Activated CD4-positive, alpha-beta T cell treated with anti-CD3 and anti-CD28 coated beads, Interleukin-2, amount 50 U/mL, for 1 hour (primary cell): Measurements from ENCODE around the gene CNPY2.
"Not testable (repeated sequence)": the region's sequence is repeated elsewhere in the genome, so short reads cannot be mapped to it uniquely, and the experiment has no call there.

Source experiments
- DNase-seq: peaks from one replicate; pipeline ENCODE4 v3.0.0-alpha.2; 2020

Gene CNPY2

DNA sequence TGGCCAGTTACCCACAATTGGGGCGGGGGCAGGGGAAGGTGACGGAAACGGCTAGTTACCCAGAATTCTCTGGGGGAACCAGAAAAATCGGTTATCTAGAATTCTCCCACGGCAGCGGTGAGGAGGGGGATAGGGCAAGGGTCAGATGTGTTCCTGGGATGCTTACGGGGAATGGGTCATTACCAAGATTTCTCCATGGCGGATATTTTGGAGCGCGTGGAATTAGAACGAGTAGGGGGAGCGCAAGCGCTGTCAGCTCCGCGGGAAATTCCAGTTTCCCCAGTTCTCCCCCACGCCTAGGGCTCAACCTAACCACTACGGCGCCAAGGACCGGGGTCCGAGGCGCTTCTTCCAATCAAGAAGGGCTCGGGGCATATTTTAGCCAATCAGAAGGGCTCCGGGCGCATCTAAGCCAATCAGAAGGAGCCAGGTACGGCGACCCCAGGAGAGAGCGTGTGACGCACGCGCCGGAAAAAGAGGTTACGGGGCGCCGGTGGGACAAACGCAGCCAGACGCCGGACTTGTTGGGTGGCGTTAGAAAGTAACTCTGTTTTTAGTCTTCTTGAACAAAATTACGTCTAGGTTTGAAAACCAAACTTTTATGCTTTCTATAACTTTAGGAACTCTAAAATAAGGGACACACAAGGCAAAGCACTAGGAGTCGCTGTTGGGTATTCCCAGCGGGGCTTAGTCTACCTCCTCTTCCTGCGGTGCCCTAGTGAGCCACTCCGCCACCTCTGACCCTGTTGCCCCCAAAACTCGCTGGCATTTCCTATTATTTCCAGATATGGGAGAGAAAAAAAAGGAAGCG lies 18.1 kb upstream of the CNPY2 start, which contains the start of gene PAN2:
Gene PAN2 (minus strand): TSS at position 322 of the 811 bp plus-strand sequence. CDS start 906 bp downstream, outside the sequence.
- DNase-seq = peak; percentile 91

DNA sequence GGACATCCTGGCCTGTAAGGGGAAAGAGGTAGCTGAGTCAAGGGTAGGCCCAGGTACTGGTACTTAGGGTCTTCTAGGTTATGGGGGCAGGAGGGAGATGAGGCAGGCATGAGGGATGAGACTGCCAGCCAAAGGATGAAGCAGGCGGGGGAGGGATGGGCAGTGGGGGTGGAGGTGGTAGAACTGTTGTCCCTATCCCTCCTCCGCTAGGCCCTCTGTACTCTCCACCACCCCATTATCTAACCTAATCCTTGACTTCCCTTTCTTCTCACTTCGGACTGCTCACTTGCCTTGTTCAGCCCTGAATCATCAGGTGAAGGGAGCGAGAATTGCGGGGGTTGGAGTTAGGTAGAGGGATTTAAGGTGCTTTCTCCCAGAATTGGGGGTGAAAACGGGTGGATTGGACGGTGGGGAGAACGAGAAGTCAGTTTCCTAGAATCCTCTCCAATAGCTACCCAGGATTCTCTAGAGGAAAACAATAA lies 17.4 kb upstream of the CNPY2 start:
- DNase-seq = no peak

DNA sequence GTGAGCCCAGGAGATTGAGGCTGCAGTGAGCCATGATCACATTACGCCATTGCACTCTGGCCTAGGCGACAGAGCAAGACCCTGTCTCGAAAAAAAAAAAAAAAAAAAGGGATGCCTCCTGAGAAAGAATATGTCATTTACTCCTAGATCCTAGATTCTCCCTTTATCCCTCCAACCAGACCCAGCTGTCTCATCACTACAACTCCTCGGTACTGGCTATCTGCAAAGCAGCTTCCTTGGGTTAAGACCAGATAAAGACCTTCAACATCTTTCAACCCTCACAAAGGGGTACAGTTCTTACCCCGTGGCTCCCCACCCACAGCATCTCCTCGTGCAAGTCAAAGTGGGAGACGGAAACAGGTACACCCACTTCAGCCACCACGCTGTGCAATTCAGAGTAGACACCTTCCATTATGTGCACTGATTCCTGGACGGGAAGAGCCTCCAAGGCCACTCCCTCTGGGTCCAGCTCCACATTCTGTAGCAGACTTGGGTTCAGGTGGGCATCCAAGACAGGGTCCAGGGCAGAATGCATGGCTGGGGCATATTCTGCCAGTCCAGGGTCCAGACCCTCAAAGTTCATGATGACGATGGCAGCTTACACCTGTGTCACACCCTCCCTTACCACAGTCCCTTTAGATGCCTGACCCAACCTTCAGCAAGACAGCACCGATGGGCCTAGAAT lies 16.9 kb upstream of the CNPY2 start:
- DNase-seq = no peak

- DNase-seq = no peak
Measured at GRCh38 chr12:56330936-56331490, 15.2 kb upstream of the CNPY2 start.

GRCh38 chr12:56326533-56326932 lies 10.7 kb upstream of the CNPY2 start:
- DNase-seq = no peak

DNA sequence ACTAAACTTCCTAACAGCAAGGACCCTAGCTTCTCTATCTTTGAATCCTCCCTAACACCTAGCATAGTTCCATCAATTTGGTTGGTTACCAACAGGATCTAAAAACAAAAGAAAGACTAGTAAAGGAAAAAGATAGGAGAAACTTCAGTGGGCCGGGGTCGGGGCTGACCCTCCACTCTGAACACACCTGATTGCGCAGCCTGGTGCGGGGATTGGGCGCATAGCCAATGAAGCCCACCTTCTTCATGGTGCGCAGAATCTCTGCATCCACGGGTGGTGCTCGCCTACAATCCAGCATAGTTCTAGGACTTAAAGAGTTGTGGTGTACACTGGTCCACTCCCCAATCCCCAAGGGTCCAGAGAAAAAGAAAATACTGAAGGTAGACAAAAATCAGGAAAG lies 10.3 kb upstream of the CNPY2 start:
- DNase-seq = no peak

- DNase-seq = no peak
Measured at GRCh38 chr12:56324206-56324605, 8.4 kb upstream of the CNPY2 start.

DNA sequence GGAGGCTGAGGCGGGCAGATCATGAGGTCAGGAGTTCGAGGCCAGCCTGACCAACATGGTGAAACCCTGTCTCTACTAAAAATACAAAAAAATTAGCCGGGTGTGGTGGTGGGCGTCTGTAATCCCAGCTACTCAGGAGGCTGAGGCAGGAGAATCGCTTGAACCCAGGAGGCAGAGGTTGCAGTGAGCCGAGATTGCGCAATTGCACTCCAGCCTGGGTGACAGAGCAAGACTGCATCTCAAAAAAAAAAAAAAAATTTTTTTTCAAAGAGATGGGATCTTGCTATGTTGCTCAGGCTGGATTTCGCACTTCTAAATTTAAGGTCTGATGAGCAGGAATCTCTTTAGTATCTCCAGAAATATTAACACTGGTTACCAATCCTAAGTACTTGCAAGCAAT lies 5.8 kb upstream of the CNPY2 start:
- DNase-seq = not testable (repeated sequence)

DNA sequence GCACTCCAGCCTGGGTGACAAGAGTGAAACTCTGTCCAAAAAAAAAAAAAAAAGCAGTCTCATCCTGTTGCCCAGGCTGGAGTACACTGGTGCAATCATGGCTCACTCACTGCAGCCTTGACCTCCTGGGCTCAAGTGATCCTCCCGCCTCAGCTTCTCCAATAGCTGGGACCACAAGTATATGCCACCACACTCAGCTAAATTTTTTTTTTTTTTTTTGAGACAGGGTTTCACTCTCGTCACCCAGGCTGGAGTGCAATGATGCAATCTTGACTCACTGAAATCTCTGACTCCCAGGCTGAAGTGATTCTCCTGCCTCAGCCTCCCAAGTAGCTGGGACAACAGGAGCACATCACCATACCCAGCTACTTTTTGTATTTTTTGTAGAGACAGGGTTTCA lies 5.2 kb upstream of the CNPY2 start:
- DNase-seq = no peak

DNA sequence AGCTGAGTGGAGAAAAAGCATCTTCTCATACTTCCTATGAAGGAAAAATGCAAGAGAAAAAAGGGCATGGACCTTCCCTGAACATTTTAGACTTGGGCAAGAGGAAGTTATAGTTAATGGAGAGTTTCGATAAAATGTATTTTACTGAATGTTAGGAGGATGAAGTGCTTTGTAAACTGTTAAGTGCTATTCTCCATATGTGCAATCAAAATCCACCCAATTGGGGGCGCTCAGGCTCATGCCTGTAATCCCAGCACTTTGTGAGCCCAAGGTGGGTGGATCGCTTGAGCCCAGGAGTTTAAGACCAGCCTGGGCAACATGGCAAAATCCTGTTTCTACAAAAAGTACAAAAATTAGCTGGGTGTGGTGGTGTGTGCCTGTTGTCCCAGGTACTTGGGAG lies 1.9 kb upstream of the CNPY2 start:
- DNase-seq = no peak

DNA sequence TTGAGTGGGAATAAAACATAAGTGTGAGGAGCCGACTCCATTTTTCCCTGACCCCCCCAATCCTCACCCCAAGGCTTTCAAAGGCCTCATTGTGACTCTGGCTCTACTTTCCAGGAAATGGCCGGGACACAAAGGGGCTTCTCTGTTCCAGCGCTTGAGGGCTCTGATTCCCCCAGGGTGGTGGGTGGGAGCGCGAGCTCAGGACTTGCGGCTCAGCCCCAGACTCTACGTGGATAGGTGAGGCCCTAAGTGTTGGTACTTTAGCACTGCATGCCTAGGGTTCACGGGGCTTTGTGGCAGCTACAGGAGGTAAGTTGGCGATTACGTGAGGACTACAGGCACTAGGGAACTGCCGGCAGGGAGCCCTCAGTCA lies 553 bp downstream of the CNPY2 start:
- no peak for DNase-seq

DNA sequence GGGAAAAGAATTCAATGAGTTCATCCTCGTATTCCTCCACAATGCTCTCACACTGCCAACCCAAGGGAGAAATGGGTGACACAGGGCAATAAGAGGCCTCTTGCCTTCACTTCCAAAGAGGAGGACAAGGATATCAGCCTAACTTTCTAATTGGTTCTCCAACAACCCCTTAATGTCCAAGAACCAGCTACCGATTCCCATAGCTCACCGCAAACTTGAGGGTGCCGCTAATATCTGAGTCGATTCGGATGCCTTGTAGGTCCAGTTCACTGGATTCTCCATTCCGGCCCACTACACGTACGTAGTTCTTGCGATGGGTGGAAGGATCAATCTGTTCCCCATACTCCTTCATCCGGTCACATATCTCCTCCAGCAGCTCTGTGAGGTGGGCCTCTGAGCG lies 4.8 kb downstream of the CNPY2 start:
- DNase-seq = no peak

DNA sequence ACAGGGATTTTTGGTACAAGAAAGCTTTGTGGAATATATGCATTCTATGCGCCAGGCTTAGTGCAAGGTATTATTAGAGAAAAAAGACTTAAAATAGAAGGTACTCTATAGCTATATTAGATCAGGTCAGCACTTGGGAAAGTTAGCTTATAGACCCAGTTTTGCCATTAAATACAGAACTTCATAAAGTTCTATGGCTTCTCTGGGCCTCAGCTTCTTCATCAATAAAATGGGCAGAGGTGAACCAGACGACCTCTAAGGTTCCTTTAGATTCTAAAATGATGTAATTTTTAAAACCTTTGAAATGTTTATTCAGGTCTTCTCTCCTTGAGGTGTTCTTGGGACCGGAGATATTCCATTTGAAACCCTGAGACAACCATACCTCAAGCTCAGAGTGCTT lies 7.1 kb downstream of the CNPY2 start:
- DNase-seq = no peak

- no peak for DNase-seq
Measured at GRCh38 chr12:56307221-56307965, 8.4 kb downstream of the CNPY2 start.

- no peak for DNase-seq
Measured at GRCh38 chr12:56304872-56305590, 10.8 kb downstream of the CNPY2 start.

DNA sequence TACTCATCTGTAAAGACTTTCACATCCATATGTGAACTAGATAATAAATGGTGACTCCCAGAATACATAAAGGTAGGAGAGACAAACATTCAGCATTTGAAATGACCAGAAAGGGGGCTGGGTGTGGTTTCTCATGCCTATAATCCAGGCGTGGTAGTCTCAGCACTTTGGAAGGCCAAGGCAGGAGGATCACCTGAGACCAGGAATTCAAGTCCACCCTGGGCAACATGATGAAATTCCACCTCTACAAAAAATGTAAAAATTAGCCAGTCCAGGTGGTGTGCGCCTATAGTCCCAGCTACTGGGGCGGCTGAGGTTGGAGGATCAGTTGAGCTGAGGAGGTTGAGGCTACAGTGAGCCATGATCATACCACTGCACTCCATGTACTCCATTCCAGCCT lies 11.5 kb downstream of the CNPY2 start:
- DNase-seq = no peak

- DNase-seq = no peak
Measured at GRCh38 chr12:56300644-56301464, 14.9 kb downstream of the CNPY2 start.

GRCh38 chr12:56299853-56300643 lies 15.7 kb downstream of the CNPY2 start, which contains the start of gene CS:
TSS of gene CS (minus strand) at chr12:56300330. CDS start at chr12:56300201, 129 bp downstream.
- peak; percentile 98 for DNase-seq

DNA sequence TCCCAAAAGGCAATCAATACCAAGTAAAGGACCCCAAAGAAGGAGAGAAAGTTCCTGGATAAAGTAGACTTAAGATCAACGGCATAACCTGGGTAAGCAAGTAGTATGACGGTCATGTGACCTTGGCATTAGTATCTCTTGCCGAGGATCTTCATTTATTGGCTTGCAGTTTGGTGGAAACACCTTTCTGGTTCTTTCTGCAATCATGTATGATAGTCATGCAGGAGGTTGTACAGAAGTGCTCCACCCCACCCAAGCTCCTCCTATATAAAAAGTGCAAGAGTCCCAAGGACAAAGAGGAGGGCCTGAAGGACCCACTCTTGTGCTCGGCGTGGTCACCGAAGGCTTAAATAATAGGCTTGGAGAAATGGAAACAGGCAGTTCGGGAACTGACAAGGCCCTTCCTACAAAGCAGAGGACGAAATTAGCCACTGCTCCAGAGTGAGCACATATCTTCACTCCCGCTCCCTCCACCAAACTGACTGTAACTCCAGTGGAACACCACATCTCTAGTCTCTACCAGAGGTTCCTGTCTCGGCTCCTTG lies 16.4 kb downstream of the CNPY2 start:
- peak; percentile 14 for DNase-seq

GRCh38 chr12:56298828-56299227 lies 17.0 kb downstream of the CNPY2 start:
- DNase-seq = no peak
